GM18873 (cell line): Measurements from ENCODE around the gene GNAI3.

ENCODE experiments used
- ATAC-seq: cut with Tn5 transposase; IDR thresholded peaks from one replicate; pipeline ENCODE4 v1.9.1; 2021; ENCODE audit warnings: mild to moderate bottlenecking, moderate library complexity, moderate number of reproducible peaks; ENCODE audit not compliant: unreplicated experiment, low FRiP score

Gene GNAI3

DNA sequence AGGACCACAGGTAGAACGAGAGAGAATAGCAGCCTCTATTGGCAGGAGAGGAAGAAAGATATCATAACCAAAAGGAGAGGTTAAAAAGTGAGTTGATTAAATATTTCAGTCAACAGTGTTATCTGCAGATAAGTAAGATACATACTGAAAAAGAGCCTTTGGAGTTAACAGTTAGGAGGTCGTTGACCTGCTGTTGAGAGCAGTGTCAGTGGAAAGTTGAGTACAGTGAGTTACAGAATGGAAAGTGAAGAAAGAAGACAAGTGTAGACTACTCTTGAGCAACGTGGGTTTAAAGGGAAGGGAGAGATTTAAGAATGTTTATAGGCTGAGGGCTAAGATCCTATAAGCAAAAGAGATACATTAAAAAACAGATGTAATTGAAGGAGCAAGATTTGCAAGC, 40.8 kb downstream of the GNAI3 start:
- no peak for ATAC-seq

DNA sequence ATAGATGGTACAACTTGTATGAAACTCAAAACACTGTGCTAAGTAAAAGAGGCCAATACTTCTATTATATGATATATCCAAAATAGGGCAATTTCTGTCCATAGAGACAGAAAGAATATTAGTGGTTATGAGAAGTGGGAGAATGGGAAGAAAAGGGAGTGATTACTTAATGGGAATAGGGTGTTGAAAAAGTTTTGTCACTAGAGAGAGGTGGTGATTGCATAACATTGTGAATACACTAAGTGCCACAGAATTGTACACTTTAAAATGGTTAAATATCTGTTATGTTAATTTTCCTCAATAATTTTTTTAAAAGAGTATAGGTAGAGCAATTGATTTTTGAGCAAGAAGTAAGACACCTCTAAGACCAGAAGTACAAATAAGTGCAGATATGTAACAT, 41.3 kb downstream of the GNAI3 start:
- ATAC-seq = no peak

DNA sequence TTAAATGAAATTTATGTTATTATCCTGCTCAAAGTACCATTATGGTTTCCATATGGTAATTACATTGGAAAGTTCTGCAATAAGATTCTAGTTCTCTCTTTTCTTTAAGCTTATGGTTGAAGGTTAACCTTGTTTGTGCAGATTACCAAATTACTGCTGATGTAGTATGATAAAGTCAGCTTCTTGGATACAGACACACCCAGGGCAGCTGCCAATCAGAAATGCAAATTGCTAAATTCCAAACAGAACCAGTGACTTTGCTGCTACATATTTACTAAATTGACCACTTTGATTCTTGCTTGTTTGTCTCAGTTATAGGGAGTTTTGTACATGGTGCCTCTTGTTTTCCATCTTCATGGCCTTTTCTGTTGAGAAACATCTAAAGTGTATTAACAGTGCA, 44.5 kb downstream of the GNAI3 start:
- ATAC-seq = no peak

DNA sequence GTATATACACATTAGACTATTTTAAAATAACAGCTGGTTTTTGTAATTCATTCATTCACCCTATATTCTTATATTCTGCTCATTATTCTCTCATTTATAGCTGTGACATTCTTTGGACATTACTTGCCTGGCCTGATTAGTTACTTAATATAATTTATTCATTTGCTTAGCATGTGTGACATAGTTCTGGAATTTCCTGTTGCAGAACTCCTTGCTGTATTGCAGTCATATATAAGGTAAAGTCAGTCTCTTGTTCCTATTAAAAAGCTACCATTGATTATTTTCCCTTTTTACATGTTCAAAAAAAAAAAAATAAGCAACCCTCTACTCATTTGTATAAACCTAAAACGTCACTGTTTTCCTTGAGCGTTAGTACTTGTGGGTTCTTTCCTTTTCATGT, 47.1 kb downstream of the GNAI3 start:
- no peak for ATAC-seq

DNA sequence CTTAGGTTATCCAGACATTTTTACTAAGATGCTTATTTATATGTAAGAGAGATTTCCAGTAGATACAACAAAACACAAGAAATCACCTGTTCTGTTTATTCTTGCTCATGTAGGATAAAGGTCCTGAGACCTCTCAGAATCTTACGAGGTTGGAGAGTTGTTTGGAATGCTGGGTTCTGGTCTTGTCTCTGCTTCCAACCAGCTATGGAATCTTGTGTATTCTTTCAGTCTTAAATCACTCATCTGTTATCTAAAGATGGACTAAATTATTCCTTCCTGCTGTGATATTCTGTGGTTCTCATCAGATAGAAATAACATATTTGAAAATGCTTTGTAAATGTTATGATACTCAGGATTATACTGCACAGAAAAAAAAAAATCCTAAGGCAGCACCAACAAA, 49.7 kb downstream of the GNAI3 start:
- ATAC-seq = no peak

DNA sequence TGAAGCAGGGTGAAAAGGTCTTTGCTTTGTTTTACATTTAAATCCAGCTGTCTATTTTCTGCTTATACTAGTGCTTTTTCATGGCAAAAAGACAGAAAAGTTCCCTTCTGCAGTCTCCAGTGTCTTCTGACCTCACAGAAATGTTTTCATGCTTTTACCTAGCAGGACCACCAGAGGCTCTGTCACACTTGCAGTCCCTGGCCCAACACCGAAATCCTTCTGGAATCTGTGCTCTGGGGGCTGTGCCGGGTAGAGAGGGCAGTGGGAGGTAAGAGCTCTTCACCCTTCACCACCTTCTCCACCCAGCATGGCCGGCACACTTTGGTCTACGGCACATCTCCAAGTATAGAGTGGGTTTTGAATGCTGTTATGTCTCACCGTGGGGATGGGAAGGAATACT, 50.2 kb downstream of the GNAI3 start:
- no peak for ATAC-seq

DNA sequence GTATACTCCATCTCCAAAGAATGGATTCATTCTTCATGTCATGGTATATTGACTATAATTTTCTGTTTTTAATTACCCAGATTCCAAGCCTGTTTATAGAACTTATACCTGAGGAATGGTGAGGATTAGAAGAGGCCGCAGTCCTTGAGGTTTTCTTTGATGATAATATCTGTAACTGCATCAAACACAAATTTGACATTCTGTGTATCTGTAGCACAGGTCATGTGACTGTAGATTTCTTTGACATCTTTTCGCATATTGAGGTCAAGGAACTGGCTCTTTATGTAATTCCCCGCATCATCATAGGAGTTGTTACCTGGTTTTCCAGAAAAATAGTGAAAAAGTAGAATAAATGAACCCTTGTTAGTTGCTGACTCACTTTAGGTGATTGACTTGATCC, 54.8 kb downstream of the GNAI3 start:
- ATAC-seq = no peak

DNA sequence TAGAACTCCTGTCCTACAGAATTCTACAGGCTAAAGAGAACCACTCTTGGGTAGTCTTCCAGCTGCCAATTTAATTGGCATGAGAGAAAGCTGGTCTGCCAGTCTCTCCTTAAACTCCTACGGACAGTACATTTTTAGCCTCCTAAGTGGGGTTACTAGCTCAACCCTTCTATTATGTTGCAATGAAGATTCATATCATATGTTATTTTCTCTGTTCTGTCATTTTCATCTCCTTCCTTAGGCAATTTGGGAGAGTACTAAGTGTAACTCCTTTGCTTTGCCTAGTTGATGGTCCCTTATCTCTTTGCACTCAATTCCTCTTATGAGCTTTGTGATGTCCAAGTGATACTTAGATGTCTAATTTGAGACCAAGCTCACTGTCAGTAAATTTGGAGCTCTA, 57.0 kb downstream of the GNAI3 start:
- ATAC-seq = no peak

DNA sequence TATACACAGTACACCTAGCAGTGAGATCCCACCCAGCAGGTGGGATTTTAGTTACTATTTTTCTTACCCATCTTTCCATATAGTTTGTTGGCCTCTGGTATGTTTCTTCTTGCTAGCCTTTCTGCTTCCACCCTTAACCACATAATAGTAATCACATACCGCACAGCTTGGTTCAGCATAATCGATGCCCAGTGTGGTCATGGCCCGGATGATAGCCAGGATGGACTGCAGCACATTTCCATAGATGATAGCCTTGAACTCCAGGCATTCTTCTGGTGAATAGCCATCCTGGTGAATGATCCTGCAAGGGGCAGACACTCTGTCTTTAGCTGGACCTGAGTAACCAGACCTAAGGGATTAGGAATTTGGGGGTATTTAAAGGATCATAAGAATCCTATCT, 61.5 kb downstream of the GNAI3 start:
- no peak for ATAC-seq

DNA sequence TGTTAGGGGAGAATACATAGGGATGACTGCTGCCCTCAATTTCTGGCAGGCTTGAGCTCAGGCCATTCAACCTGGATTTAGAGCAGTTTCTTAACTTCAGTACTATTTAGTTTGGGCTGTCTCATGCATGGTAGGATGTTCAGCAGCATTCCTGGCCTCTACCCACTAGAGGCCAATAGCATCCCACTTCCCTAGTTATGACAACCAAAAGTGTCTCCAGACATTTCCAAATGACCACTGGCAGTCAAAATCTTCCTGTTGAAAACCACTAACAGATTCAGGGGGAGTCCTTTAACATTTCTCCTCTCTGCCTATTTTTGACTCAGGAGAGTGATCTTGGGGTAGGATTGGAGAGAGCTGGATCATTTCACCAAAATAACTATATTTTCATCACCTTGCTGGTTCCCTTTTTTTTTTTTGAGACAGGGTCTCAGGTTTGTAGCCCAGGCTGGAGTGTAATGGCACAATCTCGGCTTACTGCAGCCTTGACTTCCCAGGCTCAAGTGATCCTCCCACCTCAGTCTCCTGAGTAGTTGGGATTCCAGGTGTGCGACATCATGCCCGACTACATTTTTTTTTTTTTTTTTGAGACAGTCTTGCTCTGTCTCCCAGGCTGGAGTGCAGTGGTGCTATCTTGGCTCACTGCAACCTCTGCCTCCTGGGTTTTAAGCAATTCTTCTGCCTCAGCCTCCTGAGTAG, 62.3 kb downstream of the GNAI3 start:
- no peak for ATAC-seq

DNA sequence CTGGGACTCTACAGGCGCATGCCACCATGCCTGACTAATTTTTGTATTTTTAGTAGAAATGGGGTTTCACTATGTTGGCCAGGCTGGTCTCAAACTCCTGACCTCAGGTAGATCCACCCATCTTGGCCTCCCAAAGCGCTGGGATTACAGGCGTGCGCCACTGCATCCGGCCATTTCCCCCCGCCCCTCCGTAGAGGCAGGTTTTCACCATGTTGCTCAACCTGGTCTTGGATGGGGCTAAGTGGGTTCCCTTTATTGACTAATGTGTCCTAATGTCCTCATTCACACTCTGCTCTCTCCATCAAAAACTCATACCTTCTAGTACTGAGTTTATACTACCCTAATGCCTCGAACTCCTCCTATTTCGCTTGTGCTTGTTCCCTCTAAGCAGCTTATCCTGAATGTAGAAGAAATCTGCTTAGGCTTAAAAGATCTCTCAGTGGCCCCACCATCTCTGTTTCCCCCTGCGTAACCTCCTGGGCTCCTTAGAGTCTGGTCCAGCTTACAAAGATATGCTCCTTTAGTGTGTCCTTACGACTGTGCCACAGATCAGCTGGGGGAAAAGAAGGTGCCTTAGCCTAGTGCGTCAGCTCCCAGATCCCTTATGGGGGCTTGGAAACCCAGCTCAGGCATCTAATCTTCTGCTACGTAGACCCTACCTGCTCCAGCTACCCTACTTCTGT, 63.0 kb downstream of the GNAI3 start:
- ATAC-seq = no peak

DNA sequence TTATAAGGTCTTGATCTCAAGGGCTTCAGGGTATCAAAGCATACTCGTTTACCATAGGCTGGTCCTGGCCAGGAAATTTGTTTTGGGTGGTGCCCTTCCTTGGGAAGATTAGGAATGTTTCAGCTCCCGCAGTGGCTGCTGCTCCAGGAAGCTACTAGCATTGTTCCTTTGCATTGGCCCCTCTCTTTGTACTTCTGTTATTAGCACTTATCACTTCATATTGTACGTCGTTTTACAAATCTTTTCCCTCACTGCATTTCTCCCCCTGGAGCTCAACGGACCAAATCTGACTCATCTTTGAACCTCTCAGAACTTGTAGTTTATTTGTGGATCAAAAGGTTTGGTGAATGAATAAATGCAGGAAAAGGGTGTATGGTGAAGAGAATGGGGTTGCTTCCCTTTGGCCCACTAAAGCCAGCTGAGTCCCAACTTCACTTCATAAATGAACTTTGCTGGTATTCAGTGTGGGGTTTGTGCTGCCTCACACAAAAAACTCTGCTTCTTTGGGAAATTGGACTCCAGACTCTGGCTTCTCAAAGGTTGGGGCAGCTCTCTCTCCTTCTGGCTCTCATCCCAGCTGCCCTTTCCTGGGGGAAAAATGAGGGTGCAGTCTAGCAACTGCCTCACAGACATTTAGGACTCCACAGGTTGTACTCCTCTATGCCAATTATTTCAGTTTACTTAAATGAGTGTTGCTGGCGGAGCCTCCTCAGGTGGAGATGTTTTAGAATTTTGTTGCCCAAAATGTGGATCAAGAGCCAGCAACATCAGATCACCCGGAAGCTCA, 65.1 kb downstream of the GNAI3 start:
- no peak for ATAC-seq

DNA sequence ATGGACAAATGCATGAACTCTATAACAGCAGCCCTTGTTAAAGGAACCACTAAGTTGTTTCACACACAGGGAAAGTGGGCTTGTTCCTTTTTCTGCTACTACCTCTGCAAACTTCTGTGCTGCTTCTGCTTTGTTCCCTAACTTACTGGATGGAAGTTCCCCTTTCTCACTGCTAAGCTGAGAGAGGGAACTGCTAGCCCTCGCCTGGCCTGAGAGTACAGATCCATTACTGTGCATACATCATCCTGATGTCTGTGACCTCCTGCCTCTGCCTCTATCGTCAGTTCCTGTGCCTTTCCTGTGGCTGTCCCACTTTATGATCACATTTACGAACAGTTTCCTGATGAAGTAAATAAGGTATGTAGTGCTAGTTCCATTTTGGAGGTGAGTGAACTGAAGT, 67.5 kb downstream of the GNAI3 start:
- no peak for ATAC-seq

DNA sequence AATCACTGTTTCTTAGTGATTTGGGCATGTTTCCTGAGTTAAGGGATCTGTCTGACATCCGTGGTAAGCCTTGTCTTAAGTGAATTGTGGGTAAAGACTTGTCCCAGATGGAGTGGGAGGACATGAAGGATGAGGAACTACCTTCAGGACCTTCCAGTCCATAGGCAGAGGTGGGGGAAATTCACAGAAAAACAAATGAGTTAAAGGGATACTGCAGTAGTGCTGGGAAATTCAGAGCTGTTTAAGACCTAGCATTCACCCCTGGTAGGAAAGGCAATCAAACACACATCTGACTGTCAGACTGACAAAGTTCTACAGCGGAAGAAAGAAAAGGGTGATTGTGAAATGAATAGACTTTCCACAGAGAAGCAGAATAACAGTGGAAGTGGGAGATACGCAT, 68.0 kb downstream of the GNAI3 start:
- ATAC-seq = no peak

DNA sequence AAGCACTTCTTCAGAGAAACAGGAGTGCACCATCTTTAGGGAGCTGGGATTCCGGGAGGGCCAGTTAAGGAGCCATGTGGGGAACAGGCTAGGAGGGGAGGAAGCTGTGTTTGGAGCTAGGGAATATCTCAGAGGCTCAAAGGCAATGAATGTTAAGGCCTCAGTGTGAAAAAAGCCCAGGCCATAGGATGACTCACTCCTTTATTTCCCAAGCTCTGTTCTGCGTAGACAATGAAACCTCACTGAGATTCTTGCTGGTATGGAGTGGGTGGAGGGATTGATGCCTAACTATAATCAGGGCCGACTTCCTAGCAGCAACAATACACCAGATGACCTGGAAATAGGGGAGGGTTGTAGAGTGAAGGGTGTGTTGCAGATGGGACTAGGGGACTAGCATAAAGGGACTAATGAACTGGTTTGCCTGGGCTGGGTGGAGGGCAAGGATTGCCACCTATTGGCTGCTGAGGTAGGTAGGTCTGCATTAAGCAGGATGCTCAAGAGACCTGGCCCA, 68.9 kb downstream of the GNAI3 start:
- no peak for ATAC-seq

DNA sequence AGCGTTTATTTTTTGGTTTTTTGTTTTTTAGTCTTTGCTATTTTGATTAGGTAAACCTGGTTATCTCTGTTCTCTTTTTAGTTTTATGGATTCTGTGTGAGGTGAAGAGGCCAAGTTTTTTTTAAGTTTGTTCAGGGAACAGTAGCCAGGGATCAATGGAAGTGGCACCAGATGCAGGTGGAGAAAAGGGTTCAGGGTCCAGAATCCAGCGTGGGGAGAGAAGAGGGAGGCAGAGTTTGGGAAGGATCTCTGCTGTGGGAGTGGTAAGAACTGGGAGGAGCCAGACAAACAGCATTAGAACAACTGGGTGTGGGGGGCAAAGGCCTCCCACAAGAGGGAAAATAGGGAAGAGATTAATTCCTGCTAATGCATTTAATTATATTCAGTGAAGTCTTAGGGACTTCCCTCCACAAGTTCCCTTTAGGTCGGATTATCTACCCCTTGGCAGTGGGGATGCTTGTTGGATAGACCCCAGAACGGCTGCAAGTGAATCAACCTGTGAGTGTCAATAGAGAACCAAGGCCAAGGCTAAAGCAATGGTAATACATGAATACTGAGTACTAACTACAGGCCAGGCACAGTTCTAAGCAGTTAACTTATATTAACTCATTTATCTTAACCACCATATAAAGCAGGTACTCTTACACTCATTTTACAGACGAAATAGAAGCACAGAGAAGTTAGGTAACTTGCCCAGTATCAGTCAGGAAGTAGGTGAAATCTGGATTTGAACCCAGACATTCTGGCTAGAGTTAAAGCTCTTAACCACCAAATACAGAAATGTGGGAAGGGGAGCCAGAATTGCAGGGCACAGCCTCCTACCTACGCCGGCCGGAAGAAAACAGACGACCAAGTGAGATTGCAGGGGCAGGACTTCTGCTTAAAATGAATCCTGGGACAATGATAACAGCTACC, 70.5 kb downstream of the GNAI3 start:
- no peak for ATAC-seq

DNA sequence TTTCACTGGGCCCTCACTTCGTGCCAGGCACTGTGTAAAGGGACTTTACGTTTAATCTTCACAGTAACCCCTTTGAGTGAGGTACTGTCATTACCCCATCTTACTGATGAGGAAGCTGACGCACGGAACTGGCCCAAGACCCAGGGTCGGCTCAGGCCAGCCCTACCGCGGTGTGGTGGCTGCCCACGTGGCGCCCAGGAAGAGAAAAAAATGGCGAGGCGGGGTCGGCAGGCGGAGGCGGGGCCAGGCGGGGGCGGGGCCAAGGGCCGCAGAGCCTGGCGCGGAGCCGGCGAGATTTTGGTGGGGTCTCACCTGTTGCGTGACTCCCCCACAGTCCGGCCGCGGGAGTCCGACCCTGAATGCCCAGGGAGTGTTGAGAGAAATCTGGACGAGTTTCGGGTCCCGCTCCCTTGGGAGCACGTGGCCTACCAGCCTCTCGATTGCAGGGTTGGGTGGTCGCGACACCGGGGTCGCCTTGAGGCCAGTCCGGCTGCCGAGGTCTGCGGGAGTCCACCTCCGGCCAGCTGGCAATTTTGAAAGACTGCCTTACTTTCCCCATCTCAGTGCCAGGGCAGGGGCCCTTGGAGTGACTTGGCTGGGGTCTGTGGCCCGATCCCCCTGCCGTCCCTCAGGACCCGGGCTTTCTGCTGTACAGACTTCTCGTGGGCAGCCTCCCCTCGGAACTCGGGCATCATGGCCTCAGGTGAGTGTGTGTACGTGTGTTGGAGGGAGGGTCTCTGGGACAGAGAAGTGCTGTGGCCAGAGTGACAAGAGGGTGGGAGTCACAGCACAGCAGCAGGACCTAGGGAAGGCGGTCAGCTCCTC, 71.4 kb downstream of the GNAI3 start, which contains the start of the genes AMPD2 and GNAT2:
Gene AMPD2, plus strand, starts transcription at position 262 of the 825 bp plus-strand sequence. CDS start 1,339 bp downstream, outside the sequence.
Gene GNAT2, minus strand, starts transcription at position 41 of the 825 bp plus-strand sequence. CDS start 6,746 bp downstream, outside the sequence.
- ATAC-seq = no peak

DNA sequence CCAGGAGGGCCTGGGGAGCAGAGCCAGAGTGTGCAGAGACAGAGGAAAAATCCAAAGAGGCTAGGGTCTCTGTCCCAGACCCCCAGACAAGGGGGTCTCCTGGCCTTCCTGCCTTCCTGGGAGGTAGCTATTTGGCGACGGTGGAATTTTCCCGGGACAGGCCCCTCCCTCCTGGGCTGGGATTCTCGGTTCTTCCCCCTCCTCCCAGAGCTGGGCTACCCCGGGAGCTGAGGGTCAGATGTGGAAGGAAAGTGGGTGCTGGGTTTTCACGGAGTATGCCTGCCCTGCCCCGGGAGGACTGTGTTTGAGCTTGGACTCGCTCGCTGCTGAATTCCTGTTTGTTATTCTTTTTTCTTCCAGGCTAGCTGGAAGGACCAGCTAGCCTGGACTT, 72.0 kb downstream of the GNAI3 start:
- ATAC-seq = no peak

DNA sequence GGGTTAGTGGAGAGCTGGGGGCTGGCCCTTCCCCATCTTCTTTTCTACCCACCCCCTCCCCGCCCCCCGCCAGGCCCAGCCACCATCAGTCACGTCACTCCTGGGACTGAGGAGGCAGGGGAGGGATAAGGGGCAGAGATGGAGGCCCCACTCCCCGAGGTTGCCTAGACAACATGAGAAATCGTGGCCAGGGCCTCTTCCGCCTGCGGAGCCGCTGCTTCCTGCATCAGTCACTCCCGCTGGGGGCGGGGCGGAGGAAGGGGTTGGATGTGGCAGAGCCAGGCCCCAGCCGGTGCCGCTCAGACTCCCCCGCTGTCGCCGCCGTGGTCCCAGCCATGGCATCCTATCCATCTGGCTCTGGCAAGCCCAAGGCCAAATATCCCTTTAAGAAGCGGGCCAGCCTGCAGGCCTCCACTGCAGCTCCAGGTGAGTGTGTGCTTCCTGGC, 72.4 kb downstream of the GNAI3 start:
- ATAC-seq = peak; percentile 64
